Activated naive CD4-positive, alpha-beta T cell treated with anti-CD3 and anti-CD28 coated beads, Interleukin-2, amount 50 U/mL, for 24 hours (primary cell): ENCODE results near the gene REEP2.
"Not testable (repeated sequence)": the region's sequence is repeated elsewhere in the genome, so short reads cannot be mapped to it uniquely, and the experiment has no call there.

ENCODE experiments used
- H3K27ac Mint-ChIP-seq: one replicate; pipeline ENCODE4 v1.8.0; 2021; ENCODE audit warnings: mild to moderate bottlenecking, mixed read lengths
- H3K27me3 Mint-ChIP-seq: one replicate; pipeline ENCODE4 v1.8.0; 2021; ENCODE audit warnings: mixed read lengths
- H3K36me3 Mint-ChIP-seq: one replicate; pipeline ENCODE4 v1.8.0; 2021; ENCODE audit warnings: mixed read lengths
- H3K4me1 Mint-ChIP-seq: one replicate; pipeline ENCODE4 v1.8.0; 2021; ENCODE audit warnings: mixed read lengths
- H3K4me3 Mint-ChIP-seq: one replicate; pipeline ENCODE4 v1.8.0; 2021; ENCODE audit warnings: mild to moderate bottlenecking, mixed read lengths
- H3K9me3 Mint-ChIP-seq: one replicate; pipeline ENCODE4 v1.8.0; 2021; ENCODE audit warnings: mixed read lengths

Gene REEP2, protein sequence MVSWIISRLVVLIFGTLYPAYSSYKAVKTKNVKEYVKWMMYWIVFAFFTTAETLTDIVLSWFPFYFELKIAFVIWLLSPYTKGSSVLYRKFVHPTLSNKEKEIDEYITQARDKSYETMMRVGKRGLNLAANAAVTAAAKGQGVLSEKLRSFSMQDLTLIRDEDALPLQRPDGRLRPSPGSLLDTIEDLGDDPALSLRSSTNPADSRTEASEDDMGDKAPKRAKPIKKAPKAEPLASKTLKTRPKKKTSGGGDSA

GRCh38 chr5:138438724-138439476, at the start of gene REEP2:
REEP2 (plus strand) TSS chr5:138439057; CDS start chr5:138439209, 152 bp downstream.
- Mint-ChIP-seq H3K4me1 (peaks cover 23% of the 10 kb centered on the region), H3K4me3 (peak within 1 kb of the TSS; percentile 85), H3K36me3 (peaks cover 8% of the 10 kb centered on the region), H3K27ac (peak within 1 kb of the TSS; percentile 55), H3K9me3 (no peaks in the 10 kb centered on the region), H3K27me3 (no peaks in the 10 kb centered on the region)

- Mint-ChIP-seq H3K9me3 (no peaks in the 10 kb centered on the region), H3K4me1 (no peaks in the 10 kb centered on the region), H3K36me3 (peaks cover 14% of the 10 kb centered on the region), H3K27me3 (no peaks in the 10 kb centered on the region), H3K27ac (no peak overlapping the region), H3K4me3 (no peak overlapping the region)
Measured at GRCh38 chr5:138389332-138389731, 49.5 kb upstream of the REEP2 start.

GRCh38 chr5:138389911-138390310, 48.9 kb upstream of the REEP2 start:
- H3K4me3 Mint-ChIP-seq, H3K9me3 Mint-ChIP-seq, H3K4me1 Mint-ChIP-seq, H3K27me3 Mint-ChIP-seq, H3K27ac Mint-ChIP-seq: not testable (repeated sequence)
- peaks cover 19% of the 10 kb centered on the region for H3K36me3 Mint-ChIP-seq

- H3K36me3 Mint-ChIP-seq, result peaks cover 17% of the 10 kb centered on the region
- H3K4me3 Mint-ChIP-seq, result no peak overlapping the region
- no peaks in the 10 kb centered on the region for H3K9me3 Mint-ChIP-seq
- no peaks in the 10 kb centered on the region for H3K27me3 Mint-ChIP-seq
- no peaks in the 10 kb centered on the region for H3K4me1 Mint-ChIP-seq
- no peak overlapping the region for H3K27ac Mint-ChIP-seq
Measured at GRCh38 chr5:138391859-138392386, 46.9 kb upstream of the REEP2 start.

GRCh38 chr5:138402640-138403039, 36.2 kb upstream of the REEP2 start:
- H3K4me3 Mint-ChIP-seq, result no peak overlapping the region
- H3K36me3 Mint-ChIP-seq, result peaks cover 17% of the 10 kb centered on the region
- no peaks in the 10 kb centered on the region for H3K27me3 Mint-ChIP-seq
- no peaks in the 10 kb centered on the region for H3K9me3 Mint-ChIP-seq
- H3K27ac Mint-ChIP-seq, result peak overlapping the region; percentile 30
- peaks cover 3% of the 10 kb centered on the region for H3K4me1 Mint-ChIP-seq

DNA sequence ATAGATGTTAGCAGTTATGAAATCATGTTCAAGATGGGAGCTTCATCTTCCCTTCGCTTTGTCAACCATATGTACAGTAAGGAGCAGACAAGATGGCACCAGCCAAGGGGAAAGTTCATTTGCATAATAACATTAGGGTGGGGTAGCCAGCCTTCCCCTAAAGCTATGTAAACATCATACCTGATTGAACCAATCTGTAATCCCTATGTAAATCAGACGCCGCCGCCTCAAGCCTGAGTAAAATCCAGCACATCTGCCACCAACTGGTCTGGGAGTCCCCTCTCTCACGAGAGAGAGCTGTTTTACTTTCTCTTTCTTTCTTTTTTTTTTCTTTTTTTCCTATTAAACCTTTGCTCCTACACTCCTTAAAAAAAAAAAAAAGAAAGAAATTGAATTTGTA, 30.8 kb upstream of the REEP2 start:
- peak overlapping the region; percentile 30 for H3K27ac Mint-ChIP-seq
- peaks cover 16% of the 10 kb centered on the region for H3K36me3 Mint-ChIP-seq
- no peaks in the 10 kb centered on the region for H3K27me3 Mint-ChIP-seq
- H3K4me3 Mint-ChIP-seq, result no peak overlapping the region
- H3K9me3 Mint-ChIP-seq, result no peaks in the 10 kb centered on the region
- H3K4me1 Mint-ChIP-seq, result no peaks in the 10 kb centered on the region

GRCh38 chr5:138410996-138411640, 27.7 kb upstream of the REEP2 start:
- H3K36me3 Mint-ChIP-seq, result peaks cover 12% of the 10 kb centered on the region
- not testable (repeated sequence) for H3K4me1 Mint-ChIP-seq, H3K27ac Mint-ChIP-seq, H3K4me3 Mint-ChIP-seq, H3K9me3 Mint-ChIP-seq, H3K27me3 Mint-ChIP-seq

DNA sequence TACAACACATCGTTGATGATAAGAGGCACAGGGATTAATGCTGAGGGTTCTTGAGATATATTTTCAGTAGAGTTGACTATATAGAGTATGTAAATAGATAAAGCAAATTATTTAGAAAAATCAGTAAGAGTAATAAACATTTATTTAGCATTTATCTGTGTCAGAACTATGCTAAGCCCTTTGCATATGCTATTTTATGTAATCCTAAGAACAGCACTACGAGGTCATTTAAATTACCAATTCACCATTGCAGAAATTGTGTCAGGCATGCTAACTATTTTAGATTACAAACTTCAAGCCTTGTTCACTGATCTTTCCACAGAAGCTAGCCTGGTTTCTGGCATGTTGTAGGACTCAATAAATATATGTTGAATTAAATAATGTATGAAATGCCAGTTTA, 20.4 kb upstream of the REEP2 start:
- H3K9me3 Mint-ChIP-seq, result no peaks in the 10 kb centered on the region
- H3K4me3 Mint-ChIP-seq, result no peak overlapping the region
- no peak overlapping the region for H3K27ac Mint-ChIP-seq
- H3K4me1 Mint-ChIP-seq, result no peaks in the 10 kb centered on the region
- peaks cover 10% of the 10 kb centered on the region for H3K36me3 Mint-ChIP-seq
- H3K27me3 Mint-ChIP-seq, result no peaks in the 10 kb centered on the region

DNA sequence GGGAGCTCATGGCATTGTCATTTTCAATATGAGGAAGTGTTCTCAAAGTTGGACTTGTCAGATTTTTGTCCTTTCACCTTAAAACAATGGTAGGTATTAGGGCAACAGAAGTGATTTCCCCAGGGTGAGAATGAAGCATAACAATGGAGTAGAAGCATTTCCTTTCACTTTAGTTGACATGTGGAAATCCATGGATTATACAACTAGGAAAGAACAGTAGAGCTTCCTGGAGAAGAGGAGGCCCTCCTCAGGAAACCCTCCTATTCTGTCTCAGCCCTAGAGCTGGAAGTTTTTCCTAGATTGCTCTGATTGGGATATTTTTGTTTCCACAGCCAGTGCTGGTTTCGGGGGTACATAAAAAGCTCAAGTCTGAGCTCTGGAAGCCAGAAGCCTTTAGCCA, 13.8 kb upstream of the REEP2 start:
- peaks cover 26% of the 10 kb centered on the region for H3K36me3 Mint-ChIP-seq

DNA sequence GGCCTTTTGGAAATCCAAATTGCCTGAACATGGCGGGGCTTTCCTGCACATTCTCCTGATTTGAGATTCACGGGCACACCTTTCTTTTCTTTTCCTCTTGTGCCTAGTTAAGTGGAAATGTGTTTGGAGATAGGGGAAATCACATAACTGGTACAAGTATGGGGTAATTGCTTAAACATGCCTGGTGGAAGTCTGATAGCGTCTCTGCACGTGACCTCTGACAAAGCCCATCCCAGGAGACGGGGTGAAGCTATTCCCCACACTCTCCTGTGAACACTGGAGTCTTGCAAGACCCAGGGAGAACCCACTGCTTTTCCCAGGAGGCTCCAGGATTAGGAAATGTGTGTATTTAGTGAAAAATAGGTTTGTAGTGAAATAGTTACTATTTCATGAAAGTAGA, 2.9 kb upstream of the REEP2 start:
- Mint-ChIP-seq H3K27me3 (no peaks in the 10 kb centered on the region), H3K36me3 (peaks cover 12% of the 10 kb centered on the region), H3K27ac (peak overlapping the region; percentile 35), H3K4me1 (peaks cover 23% of the 10 kb centered on the region), H3K4me3 (no peak overlapping the region), H3K9me3 (no peaks in the 10 kb centered on the region)

More for the DNA sequence above, 13.8 kb upstream of the REEP2 start:
- Mint-ChIP-seq H3K27me3 (no peaks in the 10 kb centered on the region), H3K4me3 (no peak overlapping the region), H3K9me3 (no peaks in the 10 kb centered on the region), H3K4me1 (no peaks in the 10 kb centered on the region), H3K27ac (no peak overlapping the region)

DNA sequence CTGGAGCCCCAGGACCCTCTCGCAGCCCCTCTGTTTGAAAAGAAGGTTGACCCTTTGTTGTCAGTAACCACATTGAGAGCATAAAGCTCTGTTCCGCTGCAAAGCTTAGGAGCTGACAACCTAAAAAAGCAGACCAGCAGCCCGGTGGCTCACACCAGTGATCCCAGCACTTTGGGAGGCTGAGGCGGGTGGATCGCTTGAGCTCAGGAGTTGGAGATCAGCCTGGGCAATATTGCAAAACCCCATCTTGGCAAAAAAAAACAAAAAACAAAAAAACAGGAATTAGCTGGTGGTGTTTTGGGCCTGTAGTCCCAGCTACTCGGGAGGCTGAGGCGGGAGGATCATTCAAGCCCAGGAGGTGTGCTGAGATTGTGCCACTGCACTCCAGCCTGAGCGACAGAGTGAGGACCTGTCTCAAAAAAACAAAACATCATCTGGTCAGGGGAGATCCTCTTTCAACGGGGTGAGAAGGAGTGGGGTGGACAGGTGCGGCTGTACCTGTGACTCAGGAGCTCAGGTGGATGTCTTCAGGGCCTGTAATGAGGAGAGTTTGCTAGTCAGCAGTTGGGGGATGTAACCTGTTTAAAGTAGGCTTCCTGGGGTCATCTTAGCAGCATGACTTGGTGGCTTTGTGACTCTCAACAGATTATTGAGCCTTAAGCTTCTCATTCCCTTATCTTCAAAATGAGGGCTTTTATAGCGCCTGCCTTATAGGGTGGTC, 694 bp upstream of the REEP2 start:
- H3K27ac Mint-ChIP-seq, result peak overlapping the region; percentile 55
- no peaks in the 10 kb centered on the region for H3K9me3 Mint-ChIP-seq
- H3K27me3 Mint-ChIP-seq, result no peaks in the 10 kb centered on the region
- peaks cover 8% of the 10 kb centered on the region for H3K36me3 Mint-ChIP-seq
- H3K4me3 Mint-ChIP-seq, result peak overlapping the region; percentile 85
- peaks cover 23% of the 10 kb centered on the region for H3K4me1 Mint-ChIP-seq

DNA sequence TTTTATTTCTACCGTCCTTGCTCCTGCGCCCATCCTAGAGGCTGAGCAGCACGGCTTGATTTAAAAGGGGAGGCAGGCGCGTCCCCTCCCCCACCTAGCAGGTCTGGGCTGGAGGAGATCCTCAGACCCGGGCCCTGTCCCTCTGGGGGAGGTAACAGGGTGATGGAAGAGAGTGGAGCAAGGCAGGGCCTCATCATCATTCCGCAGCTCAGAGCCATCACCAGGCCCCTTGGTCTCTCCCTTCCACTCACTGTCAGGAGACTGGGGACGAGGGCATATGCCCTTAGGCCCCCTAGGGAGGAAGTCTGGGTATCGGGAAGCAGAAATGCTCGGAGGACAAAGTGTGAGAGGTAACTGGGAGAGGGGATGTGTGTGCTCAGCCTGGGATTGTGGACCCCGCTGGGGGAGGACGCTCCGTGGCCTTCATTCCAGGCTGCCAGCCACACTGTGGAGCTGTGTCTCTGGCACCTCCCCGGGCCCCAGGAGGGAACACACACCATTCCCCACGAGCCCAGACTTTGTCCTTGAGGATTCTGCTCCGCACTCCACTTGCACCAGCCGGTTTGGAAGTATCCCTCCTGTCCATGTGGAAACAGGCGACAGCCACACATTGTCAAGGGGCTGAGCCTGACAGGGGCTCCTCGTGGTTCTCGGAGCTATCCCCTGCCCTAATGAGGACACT, 761 bp downstream of the REEP2 start:
- no peaks in the 10 kb centered on the region for H3K27me3 Mint-ChIP-seq
- peaks cover 7% of the 10 kb centered on the region for H3K36me3 Mint-ChIP-seq
- peaks cover 23% of the 10 kb centered on the region for H3K4me1 Mint-ChIP-seq
- H3K27ac Mint-ChIP-seq, result no peak overlapping the region
- H3K9me3 Mint-ChIP-seq, result no peaks in the 10 kb centered on the region
- H3K4me3 Mint-ChIP-seq, result peak overlapping the region; percentile 66

GRCh38 chr5:138440159-138441073, 1.6 kb downstream of the REEP2 start:
- Mint-ChIP-seq H3K4me1 (peaks cover 23% of the 10 kb centered on the region), H3K36me3 (peaks cover 5% of the 10 kb centered on the region), H3K27ac (peak overlapping the region; percentile 30), H3K27me3 (no peaks in the 10 kb centered on the region), H3K4me3 (peak overlapping the region; percentile 66), H3K9me3 (no peaks in the 10 kb centered on the region)

- Mint-ChIP-seq H3K9me3 (no peaks in the 10 kb centered on the region), H3K36me3 (no peaks in the 10 kb centered on the region), H3K4me3 (no peak overlapping the region), H3K27ac (no peak overlapping the region), H3K27me3 (no peaks in the 10 kb centered on the region), H3K4me1 (peaks cover 23% of the 10 kb centered on the region)
Measured at GRCh38 chr5:138441221-138441620, 2.4 kb downstream of the REEP2 start.
